H1 (cell line): ENCODE measurements around the gene MAP2K2. TPM values are rescaled to one million over a fixed set of nuclear protein-coding genes. Genes with fewer than 3 reads are reported as not detected.

Source experiments
- CTCF ChIA-PET: fragments of 300-600 bp; sonication (Branson Sonifier 250); formaldehyde crosslinking; loops from one replicate; lab custom pipeline; 2021; ENCODE audit not compliant: partially characterized antibody; lab: Charles Lee
- POLR2A ChIA-PET: fragments of 300-600 bp; sonication (Branson Sonifier 250); formaldehyde crosslinking; loops from one replicate; lab custom pipeline; 2021; ENCODE audit warnings: inconsistent platforms; ENCODE audit not compliant: partially characterized antibody; lab: Charles Lee
- DNase-seq, 2 experiments: peaks; one replicate each; pipeline versions ENCODE4 v3.0.0 to v3.0.0-alpha.2; 2010 to 2022; ENCODE audit warnings: low spot score in 2 of 2, low read depth in 1 of 2, mixed read lengths in 1 of 2
- FAIRE-seq: peaks from 2 replicates; lab custom pipeline; 2011; peaks lifted over from hg19 to GRCh38; lab: Jason Lieb, UNC
- H2AFZ ChIP-seq: 2 replicates; pipeline ENCODE4 v1.8.1; 2012; ENCODE audit warnings: low read length, inconsistent platforms
- H2AK5ac ChIP-seq: 2 replicates; pipeline ENCODE4 v1.6.1; 2013; ENCODE audit warnings: low read depth, low read length
- H2BK120ac ChIP-seq: replicated peaks from 2 replicates; pipeline ENCODE3; 2013; ENCODE audit warnings: low read depth, low read length, inconsistent platforms
- H2BK12ac ChIP-seq: 2 replicates; pipeline ENCODE4 v1.6.1; 2013; ENCODE audit warnings: low read depth, low read length
- H2BK15ac ChIP-seq: 2 replicates; pipeline ENCODE4 v1.6.1; 2013; ENCODE audit warnings: low read length
- H2BK20ac ChIP-seq: 2 replicates; pipeline ENCODE4 v1.6.1; 2013; ENCODE audit warnings: low read length
- H2BK5ac ChIP-seq: 2 replicates; pipeline ENCODE4 v1.6.1; 2013; ENCODE audit warnings: low read depth, low read length
- H3K14ac ChIP-seq: 2 replicates; pipeline ENCODE4 v1.6.1; 2013; ENCODE audit warnings: inconsistent platforms; ENCODE audit not compliant: insufficient read length
- H3K18ac ChIP-seq: 2 replicates; pipeline ENCODE4 v1.6.1; 2013; ENCODE audit warnings: low read length; ENCODE audit errors: extremely low read depth
- H3K23ac ChIP-seq: 2 replicates; pipeline ENCODE4 v1.6.1; 2013; ENCODE audit warnings: inconsistent platforms; ENCODE audit not compliant: insufficient read length
- H3K23me2 ChIP-seq: 2 replicates; pipeline ENCODE4 v1.6.1; 2013; ENCODE audit warnings: low read depth, low read length
- H3K27ac ChIP-seq: 2 replicates; pipeline ENCODE4 v1.6.1; 2011; ENCODE audit warnings: low read depth, low read length, inconsistent platforms
- H3K27me3 ChIP-seq, 4 experiments: replicated peaks in 1 of 4; 1 replicate in 1 of 4; 2 replicates in 3 of 4; pipeline versions ENCODE4 v1.6.1 to v1.8.1; 2011 to 2013; ENCODE audit warnings: low read length in 3 of 4, mild to moderate bottlenecking in 3 of 4, inconsistent platforms in 2 of 4, mixed read lengths in 2 of 4, moderate library complexity in 1 of 4; ENCODE audit not compliant: control insufficient read depth in 3 of 4, insufficient read depth in 3 of 4; ENCODE audit errors: extremely low read depth in 1 of 4
- H3K36me3 ChIP-seq, 4 experiments: 2 replicates each; pipeline versions ENCODE4 v1.6.1 to v1.8.1; 2011 to 2013; ENCODE audit warnings: mild to moderate bottlenecking in 4 of 4, low read length in 3 of 4, moderate library complexity in 2 of 4, control low read depth in 1 of 4, inconsistent platforms in 1 of 4; ENCODE audit not compliant: insufficient read depth in 4 of 4, control insufficient read depth in 2 of 4
- H3K4ac ChIP-seq: replicated peaks from 2 replicates; pipeline ENCODE3; 2013; ENCODE audit warnings: low read length, low read depth, mixed read lengths, inconsistent platforms; ENCODE audit not compliant: insufficient read length
- H3K4me1 ChIP-seq, 4 experiments: replicated peaks in 1 of 4; 1 replicate in 1 of 4; 2 replicates in 3 of 4; pipeline versions ENCODE4 v1.6.1 to v1.8.1; 2011 to 2013; ENCODE audit warnings: low read length in 3 of 4, inconsistent platforms in 2 of 4, mixed read lengths in 1 of 4; ENCODE audit not compliant: insufficient read depth in 4 of 4, control insufficient read depth in 3 of 4
- H3K4me2 ChIP-seq, 2 experiments: 2 replicates each; pipeline versions ENCODE4 v1.6.1 to v1.8.1; 2011 to 2013; ENCODE audit warnings: low read depth in 2 of 2, low read length in 2 of 2, control low read depth in 1 of 2, inconsistent platforms in 1 of 2, mild to moderate bottlenecking in 1 of 2; ENCODE audit not compliant: insufficient read depth in 1 of 2
- H3K4me3 ChIP-seq, 4 experiments: fragments of 200-600, 300-600 bp in 1 of 4; sonication (generic), shearing (Covaris generic), sonication (Bioruptor Twin) in 1 of 4; 2 replicates each; pipeline versions ENCODE4 v1.5.1 to v1.8.1; 2011 to 2016; ENCODE audit warnings: low read length in 4 of 4, low read depth in 3 of 4, control low read depth in 2 of 4, inconsistent platforms in 2 of 4, mild to moderate bottlenecking in 2 of 4, mixed read lengths in 1 of 4, moderate library complexity in 1 of 4; ENCODE audit not compliant: insufficient read depth in 2 of 4; ENCODE audit errors: extremely low read depth in 1 of 4
- H3K56ac ChIP-seq: replicated peaks from 2 replicates; pipeline ENCODE3; 2013; ENCODE audit warnings: low read depth, mild to moderate bottlenecking, mixed read lengths, low read length, inconsistent platforms; ENCODE audit not compliant: insufficient read length
- H3K79me1 ChIP-seq: 2 replicates; pipeline ENCODE4 v1.6.1; 2013; ENCODE audit warnings: low read depth, low read length, control low read depth
- H3K79me2 ChIP-seq, 2 experiments: 2 replicates each; pipeline versions ENCODE4 v1.6.1 to v1.8.1; 2012 to 2013; ENCODE audit warnings: low read length in 2 of 2, mild to moderate bottlenecking in 2 of 2, inconsistent platforms in 1 of 2; ENCODE audit not compliant: insufficient read depth in 2 of 2, control insufficient read depth in 1 of 2
- H3K9ac ChIP-seq, 4 experiments: replicated peaks in 1 of 4; 1 replicate in 1 of 4; 2 replicates in 3 of 4; pipeline versions ENCODE4 v1.6.1 to v1.8.1; 2011 to 2013; ENCODE audit warnings: low read depth in 3 of 4, low read length in 3 of 4, control low read depth in 2 of 4, mild to moderate bottlenecking in 2 of 4, moderate library complexity in 2 of 4, inconsistent platforms in 1 of 4; ENCODE audit errors: extremely low read depth in 1 of 4
- H3K9me3 ChIP-seq, 2 experiments: 2 replicates each; pipeline versions ENCODE4 v1.6.1 to v1.8.1; 2012 to 2013; ENCODE audit warnings: mild to moderate bottlenecking in 2 of 2, moderate library complexity in 2 of 2, control low read depth in 1 of 2, inconsistent platforms in 1 of 2, low read depth in 1 of 2, low read length in 1 of 2, mixed read lengths in 1 of 2; ENCODE audit not compliant: insufficient read depth in 2 of 2
- H4K20me1 ChIP-seq, 2 experiments: replicated peaks in 1 of 2; 2 replicates each; pipeline versions ENCODE3 to v1.8.1; 2011 to 2013; ENCODE audit warnings: inconsistent platforms in 2 of 2, low read length in 2 of 2, mild to moderate bottlenecking in 1 of 2; ENCODE audit not compliant: insufficient read depth in 2 of 2, control insufficient read depth in 1 of 2
- H4K5ac ChIP-seq: 2 replicates; pipeline ENCODE4 v1.6.1; 2013; ENCODE audit warnings: low read length, low read depth, mixed read lengths, inconsistent platforms; ENCODE audit not compliant: insufficient read length
- H4K8ac ChIP-seq: 2 replicates; pipeline ENCODE4 v1.8.0; 2013; ENCODE audit warnings: mild to moderate bottlenecking, moderate library complexity, low read length, inconsistent platforms; ENCODE audit not compliant: insufficient read depth; ENCODE audit errors: extremely low read depth
- H4K91ac ChIP-seq: replicated peaks from 2 replicates; pipeline ENCODE3; 2013; ENCODE audit warnings: low read length, mixed read lengths, inconsistent platforms; ENCODE audit not compliant: insufficient read length
- BACH1 ChIP-seq: IDR thresholded peaks from 2 replicates; pipeline ENCODE4 v1.6.1; 2012; ENCODE audit warnings: low read length, improper control_type of control experiment
- CBX8 ChIP-seq: fragments of 300-800, 300-1000 bp; sonication (generic); IDR thresholded peaks from 2 replicates; pipeline ENCODE4 v1.7.1; 2016; ENCODE audit warnings: low read depth, low read length, borderline replicate concordance
- HDAC2 ChIP-seq, 2 experiments: fragments of 300-600 bp in 1 of 2; sonication (generic) in 1 of 2; IDR thresholded peaks; 2 replicates each; pipeline ENCODE4 v1.6.1; 2011 to 2012; ENCODE audit warnings: low read depth in 2 of 2, low read length in 2 of 2, mild to moderate bottlenecking in 2 of 2, moderate library complexity in 2 of 2, borderline replicate concordance in 1 of 2, inconsistent platforms in 1 of 2
- KDM1A ChIP-seq: fragments of 200-600, 300-600 bp; sonication (generic); IDR thresholded peaks from 2 replicates; pipeline ENCODE4 v1.7.1; 2016; ENCODE audit warnings: mild to moderate bottlenecking, low read length, borderline replicate concordance
- RFX5 ChIP-seq: IDR thresholded peaks from 2 replicates; pipeline ENCODE4 v1.6.1; 2011; ENCODE audit warnings: low read depth, low read length, improper control_type of control experiment, borderline replicate concordance
- TBP ChIP-seq: IDR thresholded peaks from 2 replicates; pipeline ENCODE4 v1.6.1; 2011; ENCODE audit warnings: low read depth, low read length, improper control_type of control experiment
- TEAD4 ChIP-seq: IDR thresholded peaks from 2 replicates; pipeline ENCODE4 v1.6.1; 2012; ENCODE audit warnings: low read depth, low read length, inconsistent platforms, mixed read lengths
- WGBS, 2 experiments: shearing (Covaris generic) in 1 of 2; methylation state at CpG; one replicate each; pipeline versions ENCODE4 v1.1.6 to v1.1.7; 2013 to 2015; ENCODE audit warnings: low lambda C conversion rate in 2 of 2, mixed read lengths in 2 of 2, inconsistent platforms in 1 of 2, low coverage in 1 of 2, missing lambda C conversion rate in 1 of 2; ENCODE audit not compliant: insufficient replicate concordance in 2 of 2, insufficient coverage in 1 of 2, insufficient read length in 1 of 2; ENCODE audit errors: extremely low coverage in 1 of 2, missing lambda C conversion rate in 1 of 2; 5-methylcytosine and 5-hydroxymethylcytosine counted together
- polyA plus RNA-seq, 7 experiments: library from polyadenylated mRNA; depleted of rRNA in 3 of 7; stranded (reverse) in 5 of 7; unstranded in 2 of 7; fragments of >200 nt in 5 of 7; fragments of 200-250 nt in 2 of 7; gene quantifications; 1 replicate in 5 of 7; 2 replicates in 1 of 7; 4 replicates in 1 of 7; pipeline versions ENCODE4 v1.2.1 to v1.2.3, GENCODE V29; 2011 to 2013; ENCODE audit warnings: missing spikeins in 2 of 7, mixed read lengths in 2 of 7
- total RNA-seq: library from RNA; stranded (reverse); fragmentation: NEBNext Ultra II Directional; extraction: Animal tissue kit (Norgen Biotek cat#: 25700); gene quantifications from 2 replicates; pipeline ENCODE4 v1.2.1, GENCODE V29; 2021
- TF ChIP-seq, protein P1 (sequence below), 3 experiments: IDR thresholded peaks; 1 replicate in 2 of 3; 2 replicates in 1 of 3; pipeline versions ENCODE4 v1.5.1 to v1.6.1; 2011; ENCODE audit warnings: low read length in 3 of 3, mild to moderate bottlenecking in 3 of 3, inconsistent platforms in 2 of 3, low read depth in 1 of 3, moderate library complexity in 1 of 3; ENCODE audit not compliant: insufficient read depth in 1 of 3; ENCODE audit errors: control extremely low read depth in 1 of 3

The MAP2K2 gene
- total and polyA plus RNA-seq, 2 of the 8 experiments (the other 6 are each of a cell fraction or from before 2014, with no cell fraction given): 111 to 162 TPM

DNA sequence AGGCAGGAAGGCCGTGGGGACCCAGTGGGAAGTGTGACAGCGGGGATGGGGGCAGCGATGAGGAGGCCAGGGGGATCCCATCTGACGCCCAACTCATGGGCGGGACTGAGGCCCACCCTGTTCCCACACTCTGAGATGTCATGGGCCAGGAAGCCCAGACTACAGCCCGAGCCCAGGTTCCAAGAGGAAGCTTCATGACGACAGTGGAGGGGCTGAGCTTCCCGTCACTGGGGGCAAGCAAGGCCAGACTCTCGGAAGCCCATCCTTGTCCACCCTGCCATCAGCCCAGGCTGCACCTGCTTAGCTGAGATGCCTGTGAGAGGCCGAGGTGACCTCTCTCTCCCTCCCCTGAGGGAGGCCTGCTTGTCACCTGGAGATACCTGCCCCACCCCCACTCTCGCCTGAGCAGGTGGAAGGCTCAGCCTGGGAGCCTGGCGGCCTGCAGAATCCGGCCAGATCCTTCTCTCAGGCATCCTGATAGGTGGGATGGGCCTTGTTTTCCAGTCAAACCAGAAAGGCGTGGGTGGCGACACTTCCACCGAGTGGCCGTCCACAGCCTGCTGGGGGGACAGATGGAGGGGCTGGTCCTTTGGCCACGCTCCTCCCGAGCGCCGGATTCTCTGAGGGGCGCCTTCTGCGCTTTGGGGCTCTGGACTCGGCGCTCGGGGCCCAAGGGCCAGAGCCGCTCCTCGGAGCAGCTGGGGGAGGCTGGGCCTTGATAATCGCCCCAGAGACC lies 62.1 kb downstream of the MAP2K2 start:
- H2BK20ac ChIP-seq: no peak overlapping the region
- no peak overlapping the region for H3K14ac ChIP-seq
- FAIRE-seq (no peak), DNase-seq (no peak)
- no peak overlapping the region for H2BK15ac ChIP-seq
- H2BK120ac ChIP-seq: no peak overlapping the region
- no peak overlapping the region for H4K5ac ChIP-seq
- H3K23me2 ChIP-seq: peaks cover 4% of the 10 kb centered on the region; the same call in 1 of the 2 replicates
- no peak overlapping the region for H2BK5ac ChIP-seq
- 0 out of 7 replicates have a peak, but pooled peaks cover 0 to under 1% (median 0%) of the 10 kb centered on the region in 4 experiments for H3K27me3 ChIP-seq
- no peak overlapping the region for H2AFZ ChIP-seq
- H3K79me2 ChIP-seq: peaks cover 24 to 78% of the 10 kb centered on the region in 2 experiments; a peak in 3 of 4 replicates
- H3K4ac ChIP-seq: no peak overlapping the region
- H3K23ac ChIP-seq: no peak overlapping the region
- H3K4me2 ChIP-seq: peak overlapping the region in 1 of 2 experiments; percentile 29; a peak in 1 of 4 replicates
- H2AK5ac ChIP-seq: no peak overlapping the region
- no peak overlapping the region for H3K27ac ChIP-seq
- peaks cover 0 to 39% (median 20%) of the 10 kb centered on the region in 4 experiments; a peak in 5 of 7 replicates for H3K4me1 ChIP-seq
- ChIA-PET POLR2A (interaction anchor here (0.9 to 3.8 kb wide), 10 partner anchors 16 to 92 kb away, joined by 3 to 22 read pairs (median 3); partner anchors contain the start of gene EEF2), CTCF (interaction anchor here (1.0 kb wide), 1 partner anchor 20 kb away, joined by 3 read pairs; no protein-coding TSS in a partner anchor)
- no peak overlapping the region; the same call in 1 of the 2 replicates for H4K8ac ChIP-seq
- WGBS, 2 experiments: 88% methylated on average over 28 of the region's 29 CpGs; no CpG with 5 or more reads in 1 of the 2 experiments
- no peak overlapping the region for H3K4me3 ChIP-seq
- H3K18ac ChIP-seq: no peak overlapping the region; the same call in 1 of the 2 replicates
- peaks cover 10% of the 10 kb centered on the region for H3K79me1 ChIP-seq
- H3K36me3 ChIP-seq: no peaks in the 10 kb centered on the region
- H3K9ac ChIP-seq: no peak overlapping the region
- H4K20me1 ChIP-seq: peaks cover 34 to 37% of the 10 kb centered on the region in 2 experiments
- H3K56ac ChIP-seq: no peak overlapping the region
- no peak overlapping the region for H2BK12ac ChIP-seq
- no peaks in the 10 kb centered on the region for H3K9me3 ChIP-seq
- H4K91ac ChIP-seq: no peak overlapping the region
- TF ChIP-seq HDAC2 (IDR thresholded peaks at IDR 0.05; ENCODE audit: borderline replicate concordance in 1 of 2, low read depth in 2 of 2, low read length in 2 of 2) (peak in 1 of 2 experiments; percentile 90; a peak in 2 of 4 replicates), BACH1 (no peak), TBP (no peak), KDM1A (peak; percentile 99), RFX5 (no peak), CBX8 (no peak), TEAD4 (no peak)
- TF ChIP-seq, protein P1, sequence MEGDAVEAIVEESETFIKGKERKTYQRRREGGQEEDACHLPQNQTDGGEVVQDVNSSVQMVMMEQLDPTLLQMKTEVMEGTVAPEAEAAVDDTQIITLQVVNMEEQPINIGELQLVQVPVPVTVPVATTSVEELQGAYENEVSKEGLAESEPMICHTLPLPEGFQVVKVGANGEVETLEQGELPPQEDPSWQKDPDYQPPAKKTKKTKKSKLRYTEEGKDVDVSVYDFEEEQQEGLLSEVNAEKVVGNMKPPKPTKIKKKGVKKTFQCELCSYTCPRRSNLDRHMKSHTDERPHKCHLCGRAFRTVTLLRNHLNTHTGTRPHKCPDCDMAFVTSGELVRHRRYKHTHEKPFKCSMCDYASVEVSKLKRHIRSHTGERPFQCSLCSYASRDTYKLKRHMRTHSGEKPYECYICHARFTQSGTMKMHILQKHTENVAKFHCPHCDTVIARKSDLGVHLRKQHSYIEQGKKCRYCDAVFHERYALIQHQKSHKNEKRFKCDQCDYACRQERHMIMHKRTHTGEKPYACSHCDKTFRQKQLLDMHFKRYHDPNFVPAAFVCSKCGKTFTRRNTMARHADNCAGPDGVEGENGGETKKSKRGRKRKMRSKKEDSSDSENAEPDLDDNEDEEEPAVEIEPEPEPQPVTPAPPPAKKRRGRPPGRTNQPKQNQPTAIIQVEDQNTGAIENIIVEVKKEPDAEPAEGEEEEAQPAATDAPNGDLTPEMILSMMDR (IDR thresholded peaks at IDR 0.05; ENCODE audit: control extremely low read depth in 1 of 3, insufficient read depth in 1 of 3, low read depth in 1 of 3, low read length in 3 of 3): no peak
